ENCODE results near the gene RAB11FIP5. TPM values are rescaled to one million over a fixed set of nuclear protein-coding genes. Genes with fewer than 3 reads are reported as not detected.
A peak's percentile ranks its signal among the peaks of the same experiment; 100 is the strongest.

Gene RAB11FIP5
- total and polyA plus RNA-seq, 9 of the 15 experiments (the other 6 are each of a cell fraction or from before 2014, with no cell fraction given) = 1.7 to 14.4 (median 6.4) TPM

DNA sequence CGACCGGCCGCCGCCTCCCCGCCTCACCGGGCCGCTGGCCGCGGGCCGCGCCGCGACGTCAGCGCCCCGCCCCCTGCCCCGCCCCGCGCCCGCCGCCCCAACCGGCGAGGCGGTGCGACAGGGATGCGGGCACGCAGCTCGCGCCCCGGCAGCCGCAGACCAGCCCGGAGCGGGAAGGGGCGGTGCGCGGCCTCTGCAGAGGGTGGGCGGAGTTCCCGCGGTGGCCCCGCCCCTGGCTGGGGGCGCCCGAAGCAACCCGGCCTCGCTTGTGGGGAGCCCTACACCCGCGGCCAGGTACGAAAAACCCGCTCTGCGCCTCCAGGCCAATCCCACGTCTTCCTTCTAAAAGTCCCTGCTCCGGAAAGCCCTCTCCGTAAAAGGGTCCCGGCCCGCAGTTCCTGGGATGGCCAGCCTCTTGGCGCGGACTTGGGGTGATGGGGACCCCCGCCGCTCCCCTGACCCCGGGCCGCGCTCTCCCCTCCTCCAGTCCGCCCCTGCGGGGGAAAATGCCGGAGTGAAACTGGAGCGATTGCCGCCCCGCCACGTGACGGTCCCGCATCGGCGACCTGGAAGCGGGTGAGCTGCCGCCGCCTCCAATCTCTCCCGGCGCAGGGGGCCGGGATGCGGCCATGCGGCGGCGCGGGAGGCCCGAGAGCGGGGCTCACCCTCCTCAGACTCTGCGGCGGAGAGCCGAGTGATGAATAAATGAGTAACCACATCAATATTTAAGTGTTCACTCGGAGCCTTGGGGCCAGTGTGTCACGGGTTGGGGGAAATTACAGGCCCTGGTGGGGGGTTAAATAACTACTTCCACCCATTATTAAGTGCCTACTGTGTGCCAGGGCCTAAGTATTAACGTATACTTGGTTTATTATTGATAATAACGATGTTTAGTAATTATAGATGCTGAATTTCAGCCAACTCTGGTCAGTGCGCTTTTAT, at the start of gene RAB11FIP5 (continued):
- TF ChIP-seq, protein P1, sequence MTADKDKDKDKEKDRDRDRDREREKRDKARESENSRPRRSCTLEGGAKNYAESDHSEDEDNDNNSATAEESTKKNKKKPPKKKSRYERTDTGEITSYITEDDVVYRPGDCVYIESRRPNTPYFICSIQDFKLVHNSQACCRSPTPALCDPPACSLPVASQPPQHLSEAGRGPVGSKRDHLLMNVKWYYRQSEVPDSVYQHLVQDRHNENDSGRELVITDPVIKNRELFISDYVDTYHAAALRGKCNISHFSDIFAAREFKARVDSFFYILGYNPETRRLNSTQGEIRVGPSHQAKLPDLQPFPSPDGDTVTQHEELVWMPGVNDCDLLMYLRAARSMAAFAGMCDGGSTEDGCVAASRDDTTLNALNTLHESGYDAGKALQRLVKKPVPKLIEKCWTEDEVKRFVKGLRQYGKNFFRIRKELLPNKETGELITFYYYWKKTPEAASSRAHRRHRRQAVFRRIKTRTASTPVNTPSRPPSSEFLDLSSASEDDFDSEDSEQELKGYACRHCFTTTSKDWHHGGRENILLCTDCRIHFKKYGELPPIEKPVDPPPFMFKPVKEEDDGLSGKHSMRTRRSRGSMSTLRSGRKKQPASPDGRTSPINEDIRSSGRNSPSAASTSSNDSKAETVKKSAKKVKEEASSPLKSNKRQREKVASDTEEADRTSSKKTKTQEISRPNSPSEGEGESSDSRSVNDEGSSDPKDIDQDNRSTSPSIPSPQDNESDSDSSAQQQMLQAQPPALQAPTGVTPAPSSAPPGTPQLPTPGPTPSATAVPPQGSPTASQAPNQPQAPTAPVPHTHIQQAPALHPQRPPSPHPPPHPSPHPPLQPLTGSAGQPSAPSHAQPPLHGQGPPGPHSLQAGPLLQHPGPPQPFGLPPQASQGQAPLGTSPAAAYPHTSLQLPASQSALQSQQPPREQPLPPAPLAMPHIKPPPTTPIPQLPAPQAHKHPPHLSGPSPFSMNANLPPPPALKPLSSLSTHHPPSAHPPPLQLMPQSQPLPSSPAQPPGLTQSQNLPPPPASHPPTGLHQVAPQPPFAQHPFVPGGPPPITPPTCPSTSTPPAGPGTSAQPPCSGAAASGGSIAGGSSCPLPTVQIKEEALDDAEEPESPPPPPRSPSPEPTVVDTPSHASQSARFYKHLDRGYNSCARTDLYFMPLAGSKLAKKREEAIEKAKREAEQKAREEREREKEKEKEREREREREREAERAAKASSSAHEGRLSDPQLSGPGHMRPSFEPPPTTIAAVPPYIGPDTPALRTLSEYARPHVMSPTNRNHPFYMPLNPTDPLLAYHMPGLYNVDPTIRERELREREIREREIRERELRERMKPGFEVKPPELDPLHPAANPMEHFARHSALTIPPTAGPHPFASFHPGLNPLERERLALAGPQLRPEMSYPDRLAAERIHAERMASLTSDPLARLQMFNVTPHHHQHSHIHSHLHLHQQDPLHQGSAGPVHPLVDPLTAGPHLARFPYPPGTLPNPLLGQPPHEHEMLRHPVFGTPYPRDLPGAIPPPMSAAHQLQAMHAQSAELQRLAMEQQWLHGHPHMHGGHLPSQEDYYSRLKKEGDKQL (CRISPR knock-in tag; IDR thresholded peaks at IDR 0.05; ENCODE audit: borderline replicate concordance) = no peak
- 0 out of 2 replicates have a peak, but pooled peaks have one; percentile 2 for TF ChIP-seq KDM2B (CRISPR knock-in tag; IDR thresholded peaks at IDR 0.05)
- TF ChIP-seq, protein P2, sequence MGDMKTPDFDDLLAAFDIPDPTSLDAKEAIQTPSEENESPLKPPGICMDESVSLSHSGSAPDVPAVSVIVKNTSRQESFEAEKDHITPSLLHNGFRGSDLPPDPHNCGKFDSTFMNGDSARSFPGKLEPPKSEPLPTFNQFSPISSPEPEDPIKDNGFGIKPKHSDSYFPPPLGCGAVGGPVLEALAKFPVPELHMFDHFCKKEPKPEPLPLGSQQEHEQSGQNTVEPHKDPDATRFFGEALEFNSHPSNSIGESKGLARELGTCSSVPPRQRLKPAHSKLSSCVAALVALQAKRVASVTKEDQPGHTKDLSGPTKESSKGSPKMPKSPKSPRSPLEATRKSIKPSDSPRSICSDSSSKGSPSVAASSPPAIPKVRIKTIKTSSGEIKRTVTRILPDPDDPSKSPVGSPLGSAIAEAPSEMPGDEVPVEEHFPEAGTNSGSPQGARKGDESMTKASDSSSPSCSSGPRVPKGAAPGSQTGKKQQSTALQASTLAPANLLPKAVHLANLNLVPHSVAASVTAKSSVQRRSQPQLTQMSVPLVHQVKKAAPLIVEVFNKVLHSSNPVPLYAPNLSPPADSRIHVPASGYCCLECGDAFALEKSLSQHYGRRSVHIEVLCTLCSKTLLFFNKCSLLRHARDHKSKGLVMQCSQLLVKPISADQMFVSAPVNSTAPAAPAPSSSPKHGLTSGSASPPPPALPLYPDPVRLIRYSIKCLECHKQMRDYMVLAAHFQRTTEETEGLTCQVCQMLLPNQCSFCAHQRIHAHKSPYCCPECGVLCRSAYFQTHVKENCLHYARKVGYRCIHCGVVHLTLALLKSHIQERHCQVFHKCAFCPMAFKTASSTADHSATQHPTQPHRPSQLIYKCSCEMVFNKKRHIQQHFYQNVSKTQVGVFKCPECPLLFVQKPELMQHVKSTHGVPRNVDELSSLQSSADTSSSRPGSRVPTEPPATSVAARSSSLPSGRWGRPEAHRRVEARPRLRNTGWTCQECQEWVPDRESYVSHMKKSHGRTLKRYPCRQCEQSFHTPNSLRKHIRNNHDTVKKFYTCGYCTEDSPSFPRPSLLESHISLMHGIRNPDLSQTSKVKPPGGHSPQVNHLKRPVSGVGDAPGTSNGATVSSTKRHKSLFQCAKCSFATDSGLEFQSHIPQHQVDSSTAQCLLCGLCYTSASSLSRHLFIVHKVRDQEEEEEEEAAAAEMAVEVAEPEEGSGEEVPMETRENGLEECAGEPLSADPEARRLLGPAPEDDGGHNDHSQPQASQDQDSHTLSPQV (IDR thresholded peaks at IDR 0.05) = no peak
- TF ChIP-seq, protein P3, sequence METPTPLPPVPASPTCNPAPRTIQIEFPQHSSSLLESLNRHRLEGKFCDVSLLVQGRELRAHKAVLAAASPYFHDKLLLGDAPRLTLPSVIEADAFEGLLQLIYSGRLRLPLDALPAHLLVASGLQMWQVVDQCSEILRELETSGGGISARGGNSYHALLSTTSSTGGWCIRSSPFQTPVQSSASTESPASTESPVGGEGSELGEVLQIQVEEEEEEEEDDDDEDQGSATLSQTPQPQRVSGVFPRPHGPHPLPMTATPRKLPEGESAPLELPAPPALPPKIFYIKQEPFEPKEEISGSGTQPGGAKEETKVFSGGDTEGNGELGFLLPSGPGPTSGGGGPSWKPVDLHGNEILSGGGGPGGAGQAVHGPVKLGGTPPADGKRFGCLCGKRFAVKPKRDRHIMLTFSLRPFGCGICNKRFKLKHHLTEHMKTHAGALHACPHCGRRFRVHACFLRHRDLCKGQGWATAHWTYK (CRISPR knock-in tag; IDR thresholded peaks at IDR 0.05) = peak; percentile 50; the same call in 1 of the 2 replicates
